Right atrium auricular region (tissue), 2 donors: ENCODE data around the gene ADD1. TPM values are rescaled to one million over a fixed set of nuclear protein-coding genes. Genes with fewer than 3 reads are reported as not detected.
A peak's percentile ranks its signal among the peaks of the same experiment; 100 is the strongest.

ENCODE experiments used
- DNase-seq: peaks from one replicate; pipeline ENCODE4 v3.0.0-alpha.2; 2019; ENCODE audit warnings: low spot score
- H3K27ac ChIP-seq, 2 donors: fragments of 200-600 bp; sonication (generic); 1 replicate in 1 of 2; 2 replicates in 1 of 2; pipeline ENCODE4 v1.5.1; 2016 to 2019
- H3K27me3 ChIP-seq, 2 donors: fragments of 200-600 bp; sonication (generic); one replicate each; pipeline versions ENCODE4 v1.5.1 to v1.6.0; 2017 to 2019
- H3K36me3 ChIP-seq: fragments of 200-600 bp; sonication (generic); one replicate; pipeline ENCODE4 v1.5.1; 2016
- H3K4me1 ChIP-seq, 2 donors: fragments of 200-600 bp; sonication (generic); one replicate each; pipeline versions ENCODE4 v1.5.1 to v1.6.0; 2017 to 2019
- H3K4me3 ChIP-seq, 2 donors: fragments of 200-600 bp; sonication (generic); 1 replicate in 1 of 2; 2 replicates in 1 of 2; pipeline ENCODE4 v1.5.1; 2017 to 2019; ENCODE audit warnings: mild to moderate bottlenecking in 1 of 2, moderate library complexity in 1 of 2
- H3K9me3 ChIP-seq, 2 donors: fragments of 200-600 bp; sonication (generic); one replicate each; pipeline ENCODE4 v1.5.1; 2019
- total RNA-seq, 2 donors: library from RNA; depleted of rRNA; stranded (reverse); fragments of >200 nt; gene quantifications; one replicate each; pipeline ENCODE4 v1.1.0, GENCODE V29; 2016
- TF ChIP-seq, protein P1 (sequence below), 2 donors: fragments of 200-600 bp; sonication (generic); IDR thresholded peaks; one replicate each; pipeline ENCODE4 v1.5.1; 2019; ENCODE audit warnings: antibody characterized with exemption in 2 of 2

Gene ADD1
- total RNA-seq, 2 donors from 2014 or later: 171 to 196 TPM

DNA sequence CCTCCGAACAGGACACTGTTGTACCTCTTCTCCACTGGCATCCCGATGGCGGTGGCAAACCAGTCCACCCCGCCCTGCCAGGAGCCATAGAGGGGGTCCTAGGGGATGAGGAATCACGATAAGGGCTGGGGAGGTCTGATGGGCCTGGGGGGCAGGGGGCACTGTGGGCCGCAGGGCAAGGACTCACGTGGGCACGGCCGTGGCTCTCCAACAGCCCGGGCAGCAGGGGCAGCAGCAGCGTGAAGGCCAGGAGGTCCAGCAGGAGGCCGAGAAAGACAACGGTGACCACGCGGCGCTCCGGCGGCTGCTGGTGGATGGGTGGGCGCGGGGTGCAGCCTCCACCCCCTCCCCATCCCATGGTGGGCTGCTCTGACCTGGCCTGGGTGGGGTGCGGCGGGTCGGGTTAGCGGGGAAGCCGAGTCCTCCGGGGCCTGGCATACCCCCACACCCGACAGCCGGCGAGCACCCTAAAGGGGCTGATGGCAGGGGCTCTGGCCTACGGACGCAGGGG lies 90.0 kb downstream of the ADD1 start:
- no peak for DNase-seq
- peaks cover 3 to 57% of the 10 kb centered on the region in 2 donors for H3K4me1 ChIP-seq
- TF ChIP-seq, protein P1, sequence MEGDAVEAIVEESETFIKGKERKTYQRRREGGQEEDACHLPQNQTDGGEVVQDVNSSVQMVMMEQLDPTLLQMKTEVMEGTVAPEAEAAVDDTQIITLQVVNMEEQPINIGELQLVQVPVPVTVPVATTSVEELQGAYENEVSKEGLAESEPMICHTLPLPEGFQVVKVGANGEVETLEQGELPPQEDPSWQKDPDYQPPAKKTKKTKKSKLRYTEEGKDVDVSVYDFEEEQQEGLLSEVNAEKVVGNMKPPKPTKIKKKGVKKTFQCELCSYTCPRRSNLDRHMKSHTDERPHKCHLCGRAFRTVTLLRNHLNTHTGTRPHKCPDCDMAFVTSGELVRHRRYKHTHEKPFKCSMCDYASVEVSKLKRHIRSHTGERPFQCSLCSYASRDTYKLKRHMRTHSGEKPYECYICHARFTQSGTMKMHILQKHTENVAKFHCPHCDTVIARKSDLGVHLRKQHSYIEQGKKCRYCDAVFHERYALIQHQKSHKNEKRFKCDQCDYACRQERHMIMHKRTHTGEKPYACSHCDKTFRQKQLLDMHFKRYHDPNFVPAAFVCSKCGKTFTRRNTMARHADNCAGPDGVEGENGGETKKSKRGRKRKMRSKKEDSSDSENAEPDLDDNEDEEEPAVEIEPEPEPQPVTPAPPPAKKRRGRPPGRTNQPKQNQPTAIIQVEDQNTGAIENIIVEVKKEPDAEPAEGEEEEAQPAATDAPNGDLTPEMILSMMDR (IDR thresholded peaks at IDR 0.05): no peak
- H3K27ac ChIP-seq: peak overlapping the region; percentile 86 to 87
- no peaks in the 10 kb centered on the region for H3K9me3 ChIP-seq
- H3K27me3 ChIP-seq: no peaks in the 10 kb centered on the region
- peaks cover 38% of the 10 kb centered on the region for H3K36me3 ChIP-seq
- peak overlapping the region; percentile 75 to 84 for H3K4me3 ChIP-seq

DNA sequence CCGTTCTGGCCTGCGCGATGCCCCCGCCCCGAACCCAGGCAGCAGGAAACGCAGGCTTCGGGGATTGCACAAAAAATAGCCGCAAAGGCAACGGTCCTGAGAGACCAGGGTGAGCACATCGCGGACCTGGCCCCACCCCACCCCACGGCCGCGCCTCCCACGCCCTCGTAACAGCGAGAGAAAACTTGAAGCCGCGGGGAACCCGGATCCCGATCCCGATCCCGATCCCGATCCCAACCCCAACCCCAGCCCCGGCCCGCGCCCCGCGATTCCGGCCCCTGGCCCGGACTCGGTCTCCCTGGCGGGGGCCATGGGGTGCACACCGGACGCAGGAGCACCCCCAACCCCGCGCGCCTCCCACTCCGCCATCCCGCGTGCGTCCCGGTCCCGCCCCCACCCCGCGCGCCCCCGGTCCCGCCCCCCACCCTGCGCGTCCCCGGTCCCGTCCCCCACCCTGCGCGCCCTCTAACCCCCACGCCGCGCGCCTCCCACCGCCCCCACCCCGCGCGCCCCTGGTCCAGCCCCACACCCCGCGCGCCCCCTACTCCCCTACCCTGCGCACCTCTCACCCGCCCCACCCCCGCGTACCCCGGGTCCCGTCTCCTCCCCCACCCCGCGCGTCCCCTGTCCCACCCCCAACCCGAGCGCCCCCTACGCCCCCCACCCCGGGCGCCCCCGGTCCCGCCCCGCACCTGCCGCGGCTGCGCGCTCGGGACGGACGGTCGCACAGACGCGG lies 90.6 kb downstream of the ADD1 start:
- H3K27me3 ChIP-seq: no peaks in the 10 kb centered on the region
- H3K9me3 ChIP-seq: no peaks in the 10 kb centered on the region
- peak overlapping the region; percentile 75 to 84 for H3K4me3 ChIP-seq
- TF ChIP-seq, protein P1 (IDR thresholded peaks at IDR 0.05): no peak
- peak overlapping the region; percentile 86 to 87 for H3K27ac ChIP-seq
- DNase-seq: peak; percentile 83
- peaks cover 38% of the 10 kb centered on the region for H3K36me3 ChIP-seq
- peaks cover 3 to 57% of the 10 kb centered on the region in 2 donors for H3K4me1 ChIP-seq

DNA sequence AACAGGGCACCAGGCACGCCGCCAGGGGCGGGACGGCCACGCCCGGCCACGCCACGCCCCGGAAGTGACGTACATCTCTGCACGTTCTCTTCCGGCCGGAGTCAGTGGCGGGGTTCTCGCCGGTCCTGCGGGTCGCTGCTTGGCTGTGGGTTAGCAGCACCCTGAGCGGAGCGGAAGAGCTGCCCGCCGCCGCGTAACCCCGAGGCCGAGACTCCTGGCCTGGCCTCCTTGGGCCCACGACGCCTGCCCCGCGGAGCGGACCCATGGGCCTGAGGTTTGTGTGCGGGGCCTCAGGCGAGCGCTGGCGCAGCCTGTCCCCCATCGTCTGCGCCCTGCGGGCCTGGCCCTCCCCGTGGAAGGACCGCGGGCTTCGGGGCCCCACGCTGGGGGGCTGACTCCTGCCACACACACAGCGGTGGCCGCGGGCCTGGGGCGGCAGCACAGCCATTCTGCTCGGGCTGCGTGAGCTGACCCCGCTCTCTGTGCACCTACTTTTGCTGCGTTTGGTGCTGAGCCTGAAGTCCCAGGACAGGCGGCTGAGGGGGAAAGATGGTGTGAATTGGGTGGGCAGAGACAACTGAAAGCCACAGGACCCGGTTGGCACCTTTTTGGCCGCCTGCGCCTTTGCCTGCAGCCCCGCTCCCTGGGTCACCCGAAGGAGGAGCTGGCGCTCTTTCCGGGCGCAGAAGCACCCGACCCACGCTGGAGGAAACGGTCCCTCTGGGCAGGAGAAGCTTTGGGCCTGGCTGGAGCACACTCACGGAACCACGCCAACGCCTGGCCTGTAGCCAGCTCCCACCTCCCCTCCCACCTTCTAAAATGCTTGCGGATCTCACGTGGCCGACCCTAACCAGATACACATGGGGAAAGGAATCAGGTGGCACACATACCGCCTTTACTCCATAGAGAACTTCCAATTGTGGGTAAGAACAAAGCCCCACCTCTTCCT lies 91.4 kb downstream of the ADD1 start:
- peaks cover 38% of the 10 kb centered on the region for H3K36me3 ChIP-seq
- H3K9me3 ChIP-seq: no peaks in the 10 kb centered on the region
- DNase-seq: peak; percentile 93
- H3K27me3 ChIP-seq: no peaks in the 10 kb centered on the region
- H3K27ac ChIP-seq: peak overlapping the region; percentile 86 to 87
- H3K4me1 ChIP-seq: peaks cover 3 to 57% of the 10 kb centered on the region in 2 donors
- H3K4me3 ChIP-seq: peak overlapping the region; percentile 75 to 84
- TF ChIP-seq, protein P1 (IDR thresholded peaks at IDR 0.05): no peak

DNA sequence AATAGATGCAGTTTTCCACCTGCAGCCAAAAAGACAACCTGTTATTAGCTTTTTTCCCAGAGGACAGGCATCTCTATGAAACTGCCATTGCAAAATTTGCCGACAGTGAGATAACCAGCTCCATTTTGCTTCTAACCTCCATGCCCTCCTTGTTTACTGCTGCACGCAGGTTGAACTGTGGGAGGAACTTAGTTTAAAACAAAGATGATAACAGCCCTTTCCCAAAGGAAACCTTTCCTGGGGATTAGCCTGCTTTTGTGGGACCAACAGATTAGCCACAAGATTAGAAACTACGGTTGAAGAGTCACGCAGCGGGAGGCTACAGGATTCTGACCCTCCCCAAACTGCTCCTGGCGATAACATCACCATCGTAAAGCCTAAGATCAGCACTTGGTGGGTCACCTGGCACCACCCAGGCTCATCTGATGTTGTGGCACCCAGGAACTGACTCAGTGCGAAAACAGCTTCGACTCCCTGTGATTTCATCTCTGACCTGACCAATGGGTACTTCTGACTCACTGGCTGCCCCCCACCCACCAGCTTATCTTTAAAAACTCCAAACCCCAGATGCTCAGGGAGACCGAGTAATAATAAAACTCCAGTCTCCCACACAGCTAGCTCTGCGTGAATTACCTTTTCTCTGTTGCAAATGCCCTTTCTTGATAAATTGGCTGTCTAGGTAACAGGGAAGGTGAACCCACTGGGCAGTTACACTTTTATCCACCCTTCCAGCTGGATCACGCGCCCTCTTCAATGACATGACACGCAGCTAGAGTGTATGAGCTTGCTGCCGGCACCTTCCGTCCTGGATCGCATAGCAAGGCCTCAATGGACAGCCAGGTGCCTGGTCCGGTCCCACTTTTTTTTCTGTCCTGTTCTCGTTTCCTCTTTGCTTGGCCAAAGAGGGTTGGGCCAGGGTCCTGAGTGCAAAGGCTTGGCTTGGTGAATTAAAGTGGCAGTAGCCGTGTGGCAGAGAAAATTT lies 92.4 kb downstream of the ADD1 start:
- TF ChIP-seq, protein P1 (IDR thresholded peaks at IDR 0.05): no peak
- H3K9me3 ChIP-seq: no peaks in the 10 kb centered on the region
- H3K4me1 ChIP-seq: peaks cover 3 to 51% of the 10 kb centered on the region in 2 donors
- H3K36me3 ChIP-seq: peaks cover 39% of the 10 kb centered on the region
- peak overlapping the region; percentile 75 to 84 for H3K4me3 ChIP-seq
- DNase-seq: no peak
- H3K27me3 ChIP-seq: no peaks in the 10 kb centered on the region
- H3K27ac ChIP-seq: peak overlapping the region in 1 of 2 donors; percentile 87

DNA sequence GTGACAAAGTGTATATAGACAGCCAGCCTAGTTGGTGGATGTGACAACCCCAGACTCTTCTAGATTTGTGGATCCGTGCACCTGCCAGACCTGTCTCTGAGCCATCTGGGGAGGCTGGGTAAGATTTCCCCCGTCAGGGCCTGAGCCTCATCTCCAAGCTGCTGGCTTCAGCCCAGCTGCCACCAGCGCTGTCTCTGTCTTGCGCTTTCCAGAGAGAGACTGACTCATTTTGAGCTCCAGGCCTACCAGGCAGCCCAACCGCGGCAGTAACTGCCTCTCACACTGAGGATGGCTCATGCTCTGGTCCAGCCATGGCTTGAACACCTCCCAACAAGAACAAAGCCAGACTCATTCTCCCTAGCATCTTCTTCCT lies 93.1 kb downstream of the ADD1 start:
- TF ChIP-seq, protein P1 (IDR thresholded peaks at IDR 0.05): no peak
- Histone ChIP-seq H3K27me3 (no peaks in the 10 kb centered on the region), H3K36me3 (peaks cover 40% of the 10 kb centered on the region), H3K27ac (no peak overlapping the region), H3K4me3 (no peak overlapping the region), H3K9me3 (no peaks in the 10 kb centered on the region), H3K4me1 (peaks cover 3 to 44% of the 10 kb centered on the region in 2 donors)
- DNase-seq: no peak
